WTC11 (cell line): ENCODE results near the gene DAPK1.

Source experiments
- CTCF ChIP-seq: fragments of 200-600 bp; IDR thresholded peaks from 2 replicates; pipeline ENCODE4 v1.8.0; 2022; ENCODE audit warnings: antibody characterized with exemption
- FOXK1 ChIP-seq: sonication (generic); formaldehyde crosslinking; IDR thresholded peaks from 2 replicates; pipeline ENCODE4 v1.8.0; 2022; ENCODE audit warnings: mild to moderate bottlenecking, moderate library complexity, missing genetic modification reagents

DNA sequence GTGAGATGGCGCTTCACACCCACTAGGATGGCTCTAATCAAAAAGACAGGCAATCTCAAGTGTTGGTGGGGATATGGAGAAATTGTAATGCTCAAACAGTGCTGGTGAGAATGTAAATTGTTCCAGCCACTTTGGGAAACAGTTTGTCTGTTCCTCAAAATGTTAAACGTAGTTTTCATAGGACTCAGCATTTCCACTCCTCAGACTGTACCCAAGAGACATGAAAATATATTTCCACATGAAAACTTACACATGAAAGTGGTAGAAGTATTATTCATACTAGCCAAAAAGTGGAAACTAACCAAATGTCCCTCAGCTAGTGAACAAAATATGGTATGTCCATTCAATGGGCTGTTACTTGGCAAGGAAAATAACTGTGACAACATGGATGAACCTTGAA is 120.6 kb downstream of the DAPK1 start:
- TF ChIP-seq CTCF (no peak), FOXK1 (CRISPR knock-in tag) (no peak)
